Activated CD4-positive, alpha-beta T cell treated with anti-CD3 and anti-CD28 coated beads, Interleukin-2, amount 50 U/mL, for 1 hour (primary cell): ENCODE measurements around the gene STAC.

Source experiments
- DNase-seq: peaks from one replicate; pipeline ENCODE4 v3.0.0-alpha.2; 2020

STAC gene, protein sequence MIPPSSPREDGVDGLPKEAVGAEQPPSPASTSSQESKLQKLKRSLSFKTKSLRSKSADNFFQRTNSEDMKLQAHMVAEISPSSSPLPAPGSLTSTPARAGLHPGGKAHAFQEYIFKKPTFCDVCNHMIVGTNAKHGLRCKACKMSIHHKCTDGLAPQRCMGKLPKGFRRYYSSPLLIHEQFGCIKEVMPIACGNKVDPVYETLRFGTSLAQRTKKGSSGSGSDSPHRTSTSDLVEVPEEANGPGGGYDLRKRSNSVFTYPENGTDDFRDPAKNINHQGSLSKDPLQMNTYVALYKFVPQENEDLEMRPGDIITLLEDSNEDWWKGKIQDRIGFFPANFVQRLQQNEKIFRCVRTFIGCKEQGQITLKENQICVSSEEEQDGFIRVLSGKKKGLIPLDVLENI

GRCh38 chr3:36380221-36381031, at the start of gene STAC:
STAC (plus strand) TSS chr3:36380504; CDS start chr3:36380644, 140 bp downstream.
- no peak for DNase-seq

- no peak for DNase-seq
Measured at GRCh38 chr3:36332139-36332538, 48.2 kb upstream of the STAC start.

DNA sequence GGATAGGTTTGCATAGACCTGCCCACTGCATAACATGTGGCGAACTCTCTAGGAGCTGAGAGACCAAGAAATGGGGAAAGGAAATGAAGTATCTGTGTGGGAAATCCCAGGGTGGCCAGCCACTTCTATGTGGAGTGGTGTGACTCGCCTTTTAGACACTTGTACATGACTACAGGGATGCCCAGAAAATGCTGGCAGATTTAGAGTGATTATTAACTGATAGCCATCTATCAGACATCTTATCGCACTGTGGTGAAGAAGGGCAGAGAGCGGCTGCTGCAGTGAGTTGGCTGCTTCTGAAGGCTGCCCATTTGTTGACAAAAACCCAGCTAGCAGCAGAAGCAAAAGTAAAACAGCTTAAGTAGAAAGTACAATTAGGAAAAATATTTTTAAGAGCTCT, 18.1 kb upstream of the STAC start:
- DNase-seq, result no peak

DNA sequence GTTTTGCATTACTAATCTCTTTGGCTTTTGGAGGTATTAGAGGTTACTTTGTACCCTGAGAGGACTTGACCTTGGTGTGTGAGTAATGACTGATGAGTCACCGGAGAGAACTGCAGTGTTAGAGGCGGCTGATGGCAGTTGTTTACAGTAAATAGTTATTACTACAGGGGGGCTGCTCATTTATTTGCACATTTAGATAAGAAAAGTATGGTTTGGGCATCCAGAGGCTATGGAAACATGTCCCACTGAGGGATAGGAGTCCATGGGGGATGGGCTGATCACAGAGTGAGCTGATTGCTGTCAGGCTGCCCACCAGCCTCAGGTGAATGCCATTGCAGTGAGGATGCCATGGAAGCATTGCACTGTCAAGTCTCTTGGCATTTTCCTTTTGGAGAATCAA, 17.3 kb upstream of the STAC start:
- DNase-seq, result no peak

DNA sequence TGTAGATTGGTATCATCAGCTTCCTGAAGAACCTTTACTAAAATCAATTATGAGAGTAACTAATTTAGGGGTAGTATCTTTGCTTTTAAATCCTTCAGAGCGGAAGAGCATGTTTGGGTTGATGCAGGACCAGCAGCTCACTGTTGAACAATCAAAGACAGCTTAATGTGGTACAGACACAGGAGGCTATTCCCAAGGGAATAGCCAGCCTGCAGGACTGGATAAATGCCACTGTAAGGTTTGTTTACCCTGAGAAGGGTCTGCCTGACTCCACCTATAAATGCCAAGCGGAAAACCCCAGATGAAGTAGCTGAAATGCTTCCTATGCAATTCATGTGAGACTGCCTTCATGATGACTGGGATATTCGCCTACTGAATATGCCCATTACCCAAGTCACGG, 16.0 kb upstream of the STAC start:
- DNase-seq, result no peak

GRCh38 chr3:36365829-36366228, 14.5 kb upstream of the STAC start:
- no peak for DNase-seq

DNA sequence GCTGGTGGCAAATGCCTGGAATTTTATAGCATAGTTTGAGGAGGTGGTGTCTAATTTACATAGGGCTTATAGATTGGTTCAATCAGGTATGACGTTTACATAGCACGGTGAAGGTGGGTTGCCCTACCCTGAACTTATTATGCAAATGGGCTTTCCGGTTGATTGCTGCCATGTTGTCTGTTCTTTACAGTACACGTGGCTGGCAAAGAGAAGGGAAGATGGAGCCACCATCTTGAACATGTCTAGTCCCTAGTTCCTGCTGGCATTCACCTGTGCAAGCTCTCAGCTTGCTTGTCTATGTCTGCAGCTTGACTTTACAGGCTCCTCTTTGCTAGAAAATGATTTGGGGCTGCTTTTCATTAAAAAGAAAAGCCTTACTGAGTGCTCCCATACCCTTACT, 14.0 kb upstream of the STAC start:
- no peak for DNase-seq

DNA sequence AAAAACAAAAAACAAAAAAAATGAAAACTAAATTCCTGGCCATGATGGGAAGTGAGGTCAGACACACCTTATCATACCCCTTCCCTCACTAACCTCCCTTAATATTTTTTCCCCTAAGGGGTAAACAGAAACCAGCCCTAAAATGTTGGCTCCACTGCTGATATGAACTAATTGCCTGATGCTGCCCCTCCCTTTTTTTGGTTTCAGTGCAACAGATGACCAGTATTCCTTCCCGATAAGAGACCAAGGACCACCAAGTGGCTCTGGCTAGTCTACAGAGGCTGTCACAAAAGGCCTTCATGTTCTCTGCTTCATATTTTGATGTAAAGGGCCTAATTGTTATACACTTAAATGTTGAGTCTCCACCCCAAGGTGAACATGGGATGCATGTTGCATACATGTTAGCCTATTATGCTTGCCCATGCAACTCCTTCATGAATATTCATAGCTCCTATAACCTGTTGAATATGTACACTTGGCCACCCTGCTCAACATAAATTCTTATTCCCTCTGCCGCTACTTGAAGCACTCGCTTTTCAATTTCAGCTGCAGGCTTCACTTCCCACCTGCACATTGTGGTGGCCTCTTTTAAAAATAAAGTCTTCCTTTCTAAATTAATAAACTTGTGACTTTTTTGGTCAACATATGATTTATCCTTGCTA, 12.3 kb upstream of the STAC start:
- no peak for DNase-seq

- no peak for DNase-seq
Measured at GRCh38 chr3:36372534-36372935, 7.8 kb upstream of the STAC start.

DNA sequence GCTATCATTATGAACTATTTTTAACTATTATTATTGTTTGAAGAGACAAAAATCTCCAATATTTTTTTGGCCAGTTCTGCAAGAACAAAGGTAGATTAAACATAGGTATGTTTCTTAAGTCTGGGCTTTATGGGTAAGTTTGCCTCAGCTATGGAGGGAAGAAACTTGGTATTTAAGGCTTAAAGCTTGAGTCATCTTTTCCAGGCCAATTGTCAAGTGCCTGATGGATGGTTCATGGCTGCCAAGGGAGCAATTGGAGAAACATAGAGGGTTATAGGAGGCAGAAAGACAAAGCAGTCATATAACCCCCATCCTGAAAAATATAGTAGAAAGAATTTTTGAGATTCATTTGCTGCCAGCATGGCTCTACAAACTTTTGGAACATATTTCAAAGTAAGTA, 7.2 kb upstream of the STAC start:
- no peak for DNase-seq

DNA sequence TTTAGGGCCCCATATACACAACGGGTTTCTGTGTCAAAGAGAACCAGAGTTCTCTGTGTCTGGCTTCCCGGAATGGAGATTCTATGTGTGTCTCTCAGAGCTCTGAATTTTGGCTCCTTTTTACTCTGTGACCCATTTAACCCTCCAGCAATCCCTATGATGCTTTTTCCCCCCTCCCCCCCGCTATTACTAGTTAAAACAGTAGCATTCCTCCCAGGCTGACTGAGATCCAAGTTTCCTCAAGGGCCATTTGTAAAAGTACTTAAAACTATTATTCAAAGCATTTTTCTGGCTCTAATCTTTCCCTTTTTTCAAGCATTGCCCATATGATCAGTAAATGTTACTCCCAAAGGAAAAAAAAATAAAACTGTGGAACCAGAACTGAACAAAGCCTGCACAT, 6.6 kb upstream of the STAC start:
- DNase-seq, result no peak

GRCh38 chr3:36379872-36380220, 458 bp upstream of the STAC start:
- DNase-seq, result no peak

DNA sequence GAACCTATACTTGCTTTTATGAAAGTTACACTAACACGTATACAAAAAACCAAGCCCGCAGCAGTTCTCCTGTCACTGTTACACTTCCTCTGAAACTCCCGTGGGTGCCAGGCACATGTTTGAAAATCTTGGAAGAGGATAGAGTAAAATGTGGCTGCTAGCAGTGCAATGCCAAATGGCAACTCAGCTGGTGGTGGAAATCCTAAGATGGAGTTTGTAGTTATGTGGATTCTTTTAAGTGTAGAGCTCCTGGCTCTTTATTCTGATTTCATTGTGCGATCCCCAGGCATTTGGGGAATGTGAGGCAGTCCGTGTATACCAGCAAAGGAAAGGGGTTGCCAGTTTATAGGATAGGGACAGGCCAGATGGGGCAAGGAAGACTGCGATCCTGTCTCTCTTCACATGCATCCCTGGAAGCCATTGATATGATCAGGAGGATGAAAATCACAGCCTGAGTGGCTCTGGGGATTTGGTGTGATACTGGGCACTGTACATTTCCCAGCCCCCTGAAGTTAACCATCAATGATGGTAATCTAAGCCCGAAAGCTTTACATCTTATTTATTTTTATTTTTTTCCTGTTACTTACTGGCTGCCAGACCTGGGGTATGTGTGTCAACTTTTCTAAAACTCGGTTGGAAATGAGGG, 1.1 kb downstream of the STAC start:
- DNase-seq, result no peak

- no peak for DNase-seq
Measured at GRCh38 chr3:36393563-36393962, 13.3 kb downstream of the STAC start.

DNA sequence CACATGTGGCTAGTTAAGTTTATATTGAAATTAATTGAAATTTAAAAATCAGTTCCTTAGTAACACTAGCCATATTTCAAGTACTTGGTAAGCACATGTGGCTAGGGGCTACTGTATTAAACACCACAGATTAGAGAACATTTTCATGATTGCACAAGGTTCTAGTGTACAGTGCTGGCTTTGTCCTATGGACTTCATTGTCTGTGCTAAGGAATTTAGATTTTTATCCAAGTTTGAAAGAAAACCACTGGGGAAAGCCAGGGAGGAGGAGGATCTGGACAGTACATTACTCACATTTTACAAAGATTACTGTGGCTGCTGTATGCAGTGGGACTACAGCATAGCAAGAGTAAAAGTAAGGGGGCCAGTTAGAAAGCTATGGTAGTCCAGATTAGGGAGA, 13.9 kb downstream of the STAC start:
- DNase-seq, result no peak

GRCh38 chr3:36397841-36398240, 17.5 kb downstream of the STAC start:
- DNase-seq, result no peak

DNA sequence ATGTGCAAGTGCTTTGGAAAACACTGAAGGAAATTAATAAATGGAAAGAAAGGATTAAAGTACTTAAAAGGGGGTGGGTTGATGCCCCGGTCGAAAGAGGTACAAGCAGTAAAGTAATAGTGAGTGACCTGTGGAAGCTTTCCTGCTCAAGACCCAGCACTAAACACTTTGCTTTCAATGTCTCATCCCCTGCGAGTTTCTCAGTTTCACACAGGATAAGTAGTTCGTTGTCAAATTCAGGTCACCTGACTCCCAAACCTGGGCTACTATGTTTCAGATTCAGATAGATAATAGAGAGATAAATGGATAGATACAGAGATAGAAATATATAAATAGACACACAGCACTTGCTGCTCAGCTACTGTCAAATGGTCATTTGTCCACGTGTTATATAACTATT, 19.6 kb downstream of the STAC start:
- no peak for DNase-seq

- no peak for DNase-seq
Measured at GRCh38 chr3:36401056-36401455, 20.8 kb downstream of the STAC start.

- DNase-seq, result no peak
Measured at GRCh38 chr3:36403661-36404060, 23.4 kb downstream of the STAC start.

- no peak for DNase-seq
Measured at GRCh38 chr3:36405190-36405589, 24.9 kb downstream of the STAC start.

- DNase-seq, result no peak
Measured at GRCh38 chr3:36408146-36408545, 27.8 kb downstream of the STAC start.

GRCh38 chr3:36409862-36410261, 29.6 kb downstream of the STAC start:
- no peak for DNase-seq

DNA sequence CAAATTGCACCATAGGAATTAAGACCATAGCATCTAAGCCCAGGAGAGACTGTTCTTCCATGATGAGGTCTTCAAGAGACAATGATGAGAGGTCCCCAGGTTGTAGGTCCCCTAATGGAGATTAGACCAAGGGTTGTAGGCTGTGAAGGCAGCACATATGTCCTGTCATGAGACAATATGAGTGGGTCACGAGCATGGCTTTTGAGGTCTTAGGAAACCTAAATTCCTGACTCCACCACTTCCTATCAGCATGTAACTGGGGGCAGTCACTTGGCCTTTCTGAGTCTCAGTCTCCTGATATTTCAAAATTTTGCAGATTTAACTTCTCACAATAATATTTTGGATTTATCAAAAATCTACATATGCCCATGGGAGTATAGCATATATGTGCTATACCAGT, 31.3 kb downstream of the STAC start:
- DNase-seq, result no peak
